B cell (primary cell): ENCODE measurements around the gene CHCHD6. TPM values are rescaled to one million over a fixed set of nuclear protein-coding genes. Genes with fewer than 3 reads are reported as not detected.

Experiments used
- ATAC-seq: fragments of 200-7000 bp; cut with Tn5 transposase; one replicate; pipeline ENCODE4 v1.10.0; 2021; ENCODE audit warnings: low read depth, mild to moderate bottlenecking, moderate number of reproducible peaks, moderate library complexity
- CTCF ChIA-PET: fragments of 350-600 bp; sonication (Branson Sonifier 250); formaldehyde crosslinking; loops from one replicate; lab custom pipeline; 2021; ENCODE audit warnings: antibody characterized with exemption, inconsistent platforms; lab: Charles Lee
- POLR2A ChIA-PET: fragments of 350-600 bp; sonication (Branson Sonifier 250); formaldehyde crosslinking; loops from one replicate; lab custom pipeline; 2021; ENCODE audit warnings: antibody characterized with exemption; lab: Charles Lee
- DNase-seq: peaks from one replicate; pipeline ENCODE4 v3.0.0; 2013
- H2AFZ ChIP-seq: 2 replicates; pipeline ENCODE4 v1.6.1; 2012; ENCODE audit warnings: mild to moderate bottlenecking, low read depth, low read length; ENCODE audit not compliant: insufficient read depth, poor library complexity, severe bottlenecking
- H3K27ac ChIP-seq, 2 donors: 1 replicate in 1 of 2; 2 replicates in 1 of 2; pipeline ENCODE4 v1.5.1; 2012 to 2013; ENCODE audit warnings: low read length in 2 of 2, mild to moderate bottlenecking in 2 of 2, moderate library complexity in 1 of 2
- H3K27me3 ChIP-seq, 4 experiments: fragments of 200-600 bp in 1 of 4; sonication (generic) in 1 of 4; replicated peaks in 1 of 4; 1 replicate in 2 of 4; 2 replicates in 2 of 4; pipeline versions ENCODE4 v1.6.1 to v1.7.0; 2013 to 2016; ENCODE audit warnings: low read length in 3 of 4, mild to moderate bottlenecking in 2 of 4, mixed read lengths in 1 of 4, moderate library complexity in 1 of 4; ENCODE audit not compliant: insufficient read depth in 4 of 4, control insufficient read depth in 3 of 4; ENCODE audit errors: control extremely low read depth in 1 of 4
- H3K36me3 ChIP-seq, 2 experiments: replicated peaks in 1 of 2; 1 replicate in 1 of 2; 2 replicates in 1 of 2; pipeline versions ENCODE4 v1.6.1 to v1.7.1; 2013; ENCODE audit warnings: low read length in 1 of 2; ENCODE audit not compliant: insufficient read depth in 2 of 2, control insufficient read depth in 1 of 2; ENCODE audit errors: control extremely low read depth in 1 of 2, extremely low read depth in 1 of 2
- H3K4me1 ChIP-seq, 2 donors: fragments of 200-600 bp in 1 of 2; sonication (generic) in 1 of 2; 1 replicate in 1 of 2; 2 replicates in 1 of 2; pipeline versions ENCODE4 v1.5.1 to v1.6.1; 2013 to 2017; ENCODE audit warnings: low read length in 2 of 2; ENCODE audit not compliant: control insufficient read depth in 2 of 2, insufficient read depth in 2 of 2
- H3K4me2 ChIP-seq: replicated peaks from 2 replicates; pipeline ENCODE3; 2012; ENCODE audit warnings: mild to moderate bottlenecking, low read depth, low read length; ENCODE audit not compliant: poor library complexity, severe bottlenecking
- H3K4me3 ChIP-seq, 5 experiments: fragments of 200-600 bp in 1 of 5; sonication (generic) in 1 of 5; 1 replicate in 3 of 5; 2 replicates in 2 of 5; pipeline versions ENCODE4 v1.5.1 to v1.7.0; 2011 to 2016; ENCODE audit warnings: low read length in 4 of 5, mild to moderate bottlenecking in 4 of 5, low read depth in 2 of 5, control low read depth in 1 of 5, moderate library complexity in 1 of 5; ENCODE audit not compliant: insufficient read depth in 1 of 5; ENCODE audit errors: control extremely low read depth in 1 of 5, extremely low read depth in 1 of 5
- H3K79me2 ChIP-seq: fragments of 200-600 bp; sonication (generic); one replicate; pipeline ENCODE4 v1.6.0; 2016; ENCODE audit warnings: low read length; ENCODE audit not compliant: control insufficient read depth, insufficient read depth
- H3K9ac ChIP-seq: fragments of 200-600 bp; sonication (generic); 2 replicates; pipeline ENCODE4 v1.6.1; 2017; ENCODE audit warnings: mild to moderate bottlenecking, low read length, moderate library complexity
- H3K9me3 ChIP-seq, 3 donors: one replicate each; pipeline versions ENCODE4 v1.6.1 to v1.7.1; 2013; ENCODE audit warnings: low read length in 2 of 3; ENCODE audit not compliant: control insufficient read depth in 2 of 3, insufficient read depth in 1 of 3; ENCODE audit errors: control extremely low read depth in 1 of 3
- H4K20me1 ChIP-seq: 2 replicates; pipeline ENCODE4 v1.6.0; 2012; ENCODE audit warnings: mild to moderate bottlenecking, low read length; ENCODE audit not compliant: insufficient read depth, control insufficient read depth, poor library complexity, severe bottlenecking
- H3K27ac Mint-ChIP-seq: one replicate; pipeline ENCODE4 v1.8.0; 2021; ENCODE audit warnings: mixed read lengths
- H3K27me3 Mint-ChIP-seq: one replicate; pipeline ENCODE4 v1.8.0; 2021; ENCODE audit warnings: mixed read lengths
- H3K4me1 Mint-ChIP-seq: one replicate; pipeline ENCODE4 v1.8.0; 2021; ENCODE audit warnings: mixed read lengths
- H3K4me3 Mint-ChIP-seq: one replicate; pipeline ENCODE4 v1.8.0; 2021; ENCODE audit warnings: mixed read lengths
- H3K9me3 Mint-ChIP-seq: one replicate; pipeline ENCODE4 v1.8.0; 2022; ENCODE audit warnings: mixed read lengths; ENCODE audit not compliant: insufficient read depth
- CTCF ChIP-seq: fragments of 200-600 bp; IDR thresholded peaks from one replicate; pipeline ENCODE4 v1.8.0; 2022; ENCODE audit warnings: antibody characterized with exemption, mild to moderate bottlenecking
- EZH2 ChIP-seq: IDR thresholded peaks from 2 replicates; pipeline ENCODE4 v1.6.1; 2012; ENCODE audit warnings: borderline replicate concordance, low read depth, mild to moderate bottlenecking, moderate library complexity, low read length; ENCODE audit not compliant: insufficient read depth, poor library complexity, severe bottlenecking
- WGBS: methylation state at CpG from one replicate; pipeline ENCODE4 v1.1.5; 2013; ENCODE audit warnings: missing lambda C conversion rate; ENCODE audit not compliant: insufficient coverage; 5-methylcytosine and 5-hydroxymethylcytosine counted together
- intact Hi-C: fragments of 100-400 bp; cut with micrococcal nuclease; formaldehyde crosslinking; loops from one replicate; pipeline ENCODE4 v1.10.0; 2022
- polyA plus RNA-seq: library from polyadenylated mRNA; depleted of rRNA; stranded (reverse); fragments of >200 nt; gene quantifications from 2 replicates; pipeline ENCODE4 v1.2.3, GENCODE V29; 2012
- total RNA-seq, 2 donors: library from RNA; stranded (reverse); fragments of 120-200 nt in 1 of 2; gene quantifications; 1 replicate in 1 of 2; 2 replicates in 1 of 2; pipeline versions ENCODE4 v1.2.3 to v1.2.4, GENCODE V29; 2013 to 2022

The CHCHD6 gene
- total and polyA plus RNA-seq, 2 donors (not counting 1 experiment from before 2014, with no cell fraction given) = 8.0 to 13.5 TPM

GRCh38 chr3:126965526-126966080 lies 261.6 kb downstream of the CHCHD6 start:
- no peak for DNase-seq
- Histone ChIP-seq H3K79me2 (no peaks in the 10 kb centered on the region), H2AFZ (no peak overlapping the region), H3K4me1 (peaks cover 4 to 8% of the 10 kb centered on the region in 2 donors), H3K4me2 (no peak overlapping the region), H3K27me3 (no peaks in the 10 kb centered on the region), H3K4me3 (no peak overlapping the region), H3K27ac (no peak overlapping the region), H3K9ac (no peak overlapping the region), H4K20me1 (no peaks in the 10 kb centered on the region), H3K36me3 (no peaks in the 10 kb centered on the region), H3K9me3 (peaks cover 0 to 3% (median 0%) of the 10 kb centered on the region in 3 donors)
- CTCF ChIA-PET = interaction anchor here (0.9 kb wide), 1 partner anchor 213 kb away, joined by 3 read pairs; no protein-coding TSS in a partner anchor
- peaks cover 16% of the 10 kb centered on the region for H3K4me1 Mint-ChIP-seq
- no peaks in the 10 kb centered on the region for H3K9me3 Mint-ChIP-seq
- TF ChIP-seq CTCF = no peak
- TF ChIP-seq EZH2 = no peak
- POLR2A ChIA-PET = no interaction called here
- intact Hi-C loops = no loop called here
- ATAC-seq = no peak
- H3K4me3 Mint-ChIP-seq = no peak overlapping the region
- 87% methylated on average over 7 of the region's 9 CpGs for WGBS
- H3K27me3 Mint-ChIP-seq = peaks cover 28% of the 10 kb centered on the region
- H3K27ac Mint-ChIP-seq = no peak overlapping the region

GRCh38 chr3:126967386-126967785 lies 263.3 kb downstream of the CHCHD6 start:
- H3K9me3 Mint-ChIP-seq = no peaks in the 10 kb centered on the region
- Histone ChIP-seq H3K9me3 (no peaks in the 10 kb centered on the region), H4K20me1 (no peaks in the 10 kb centered on the region), H3K4me3 (no peak overlapping the region), H2AFZ (no peak overlapping the region), H3K4me1 (peaks cover 3 to 4% of the 10 kb centered on the region in 2 donors), H3K4me2 (no peak overlapping the region), H3K36me3 (no peaks in the 10 kb centered on the region), H3K9ac (no peak overlapping the region), H3K27me3 (peaks cover 0 to 10% (median 0%) of the 10 kb centered on the region in 4 experiments), H3K79me2 (no peaks in the 10 kb centered on the region), H3K27ac (no peak overlapping the region)
- no peak overlapping the region for H3K27ac Mint-ChIP-seq
- intact Hi-C loops = no loop called here
- ChIA-PET CTCF (interaction anchor here (0.6 kb wide), 1 partner anchor 371 kb away, joined by 3 read pairs; no protein-coding TSS in a partner anchor), POLR2A (no interaction called here)
- H3K4me3 Mint-ChIP-seq = no peak overlapping the region
- H3K27me3 Mint-ChIP-seq = peaks cover 30% of the 10 kb centered on the region
- WGBS = 96% methylated on average over 9 of the region's 10 CpGs
- ATAC-seq (no peak), DNase-seq (no peak)
- TF ChIP-seq EZH2 = no peak
- no peak for TF ChIP-seq CTCF
- peaks cover 18% of the 10 kb centered on the region for H3K4me1 Mint-ChIP-seq
